SW480 (cell line): ENCODE measurements around the gene EXTL2.
"Not testable (repeated sequence)": the region's sequence is repeated elsewhere in the genome, so short reads cannot be mapped to it uniquely, and the experiment has no call there.

ENCODE experiments used
- DNase-seq: peaks from one replicate; pipeline ENCODE4 v3.0.0-alpha.2; 2016; ENCODE audit warnings: low spot score

EXTL2 gene

GRCh38 chr1:100860397-100860991 is 34.1 kb downstream of the EXTL2 start:
- no peak for DNase-seq

GRCh38 chr1:100855116-100855515 is 39.5 kb downstream of the EXTL2 start:
- not testable (repeated sequence) for DNase-seq

GRCh38 chr1:100852976-100853375 is 41.7 kb downstream of the EXTL2 start:
- no peak for DNase-seq

- DNase-seq = no peak
Observed at GRCh38 chr1:100851726-100852125, 42.9 kb downstream of the EXTL2 start.

GRCh38 chr1:100847361-100848082 is 47.1 kb downstream of the EXTL2 start:
- no peak for DNase-seq

GRCh38 chr1:100843160-100843559 is 51.5 kb downstream of the EXTL2 start:
- not testable (repeated sequence) for DNase-seq

GRCh38 chr1:100835866-100836842 is 58.5 kb downstream of the EXTL2 start:
- DNase-seq = no peak

GRCh38 chr1:100834777-100835660 is 59.6 kb downstream of the EXTL2 start:
- peak; percentile 14 for DNase-seq

- no peak for DNase-seq
Observed at GRCh38 chr1:100832694-100833428, 61.8 kb downstream of the EXTL2 start.

DNA sequence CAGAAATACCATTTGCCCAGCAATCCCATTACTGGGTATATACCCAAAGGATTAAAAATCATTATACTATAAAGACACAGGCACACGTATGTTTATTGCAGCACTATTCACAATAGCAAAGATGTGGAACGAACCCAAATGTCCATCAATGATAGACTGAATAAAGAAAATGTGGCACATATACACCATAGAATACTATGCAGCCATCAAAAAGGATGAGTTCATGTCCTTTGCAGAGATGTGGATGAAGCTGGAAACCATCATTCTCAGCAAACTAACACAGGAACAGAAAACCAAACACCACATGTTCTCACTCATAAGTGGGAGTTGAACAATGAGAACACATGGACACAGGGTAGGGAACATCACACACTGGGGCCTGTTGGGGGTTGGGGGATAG is 69.0 kb downstream of the EXTL2 start:
- not testable (repeated sequence) for DNase-seq
